ENCODE results near the gene PRKCH. TPM values are rescaled to one million over a fixed set of nuclear protein-coding genes. Genes with fewer than 3 reads are reported as not detected.

PRKCH gene
- total and polyA plus RNA-seq, 2 experiments from 2014 or later, result 7.1 to 11.2 TPM

GRCh38 chr14:61484031-61484430, 162.7 kb downstream of the PRKCH start:
- H3K4me1 ChIP-seq (ENCODE audit: insufficient read depth), result peaks cover 5% of the 10 kb centered on the region
- H3K36me3 ChIP-seq (replicated peaks; ENCODE audit: insufficient read depth, low read depth), result no peaks in the 10 kb centered on the region
- no peaks in the 10 kb centered on the region for H4K20me1 ChIP-seq (ENCODE audit: insufficient read depth, poor library complexity, severe bottlenecking)
- TF ChIP-seq EZH2phosphoT487 (IDR thresholded peaks at IDR 0.05; ENCODE audit: low read depth, severe bottlenecking, unreplicated experiment) (no peak), CTCF (IDR thresholded peaks at IDR 0.05; ENCODE audit: poor library complexity) (no peak), EZH2 (IDR thresholded peaks at IDR 0.05; ENCODE audit: borderline replicate concordance) (no peak)
- no peak overlapping the region for H3K4me2 ChIP-seq
- H3K79me2 ChIP-seq, result no peaks in the 10 kb centered on the region
- H3K27me3 ChIP-seq, result no peaks in the 10 kb centered on the region
- WGBS (ENCODE audit: low lambda C conversion rate, missing lambda C conversion rate), result 90% methylated on average over 9 of the region's 9 CpGs
- H3K9me3 ChIP-seq (ENCODE audit: low read depth), result no peaks in the 10 kb centered on the region
- no peaks in the 10 kb centered on the region for H3K9me2 ChIP-seq (replicated peaks; ENCODE audit: insufficient read depth)
- H3K27ac ChIP-seq, result no peak overlapping the region
- no peak overlapping the region for H2AFZ ChIP-seq
- no peak overlapping the region for H3K4me3 ChIP-seq
- no peak for DNase-seq (ENCODE audit: low spot score)

- TF ChIP-seq EZH2 (IDR thresholded peaks at IDR 0.05; ENCODE audit: borderline replicate concordance) (no peak), EZH2phosphoT487 (IDR thresholded peaks at IDR 0.05; ENCODE audit: low read depth, severe bottlenecking, unreplicated experiment) (no peak), CTCF (IDR thresholded peaks at IDR 0.05; ENCODE audit: poor library complexity) (no peak)
- WGBS (ENCODE audit: low lambda C conversion rate, missing lambda C conversion rate), result 66% methylated on average over 8 of the region's 8 CpGs
- no peaks in the 10 kb centered on the region for H4K20me1 ChIP-seq (ENCODE audit: insufficient read depth, poor library complexity, severe bottlenecking)
- H3K4me3 ChIP-seq, result no peak overlapping the region
- H3K9me3 ChIP-seq (ENCODE audit: low read depth), result no peaks in the 10 kb centered on the region
- no peaks in the 10 kb centered on the region for H3K27me3 ChIP-seq
- H3K79me2 ChIP-seq, result no peaks in the 10 kb centered on the region
- H2AFZ ChIP-seq, result no peak overlapping the region
- peaks cover 5% of the 10 kb centered on the region for H3K4me1 ChIP-seq (ENCODE audit: insufficient read depth)
- H3K36me3 ChIP-seq (replicated peaks; ENCODE audit: insufficient read depth, low read depth), result no peaks in the 10 kb centered on the region
- no peak overlapping the region for H3K4me2 ChIP-seq
- no peak for DNase-seq (ENCODE audit: low spot score)
- no peaks in the 10 kb centered on the region for H3K9me2 ChIP-seq (replicated peaks; ENCODE audit: insufficient read depth)
- H3K27ac ChIP-seq, result no peak overlapping the region
Measured at GRCh38 chr14:61484826-61485584, 163.6 kb downstream of the PRKCH start.

- H3K79me2 ChIP-seq, result no peaks in the 10 kb centered on the region
- TF ChIP-seq CTCF (IDR thresholded peaks at IDR 0.05; ENCODE audit: poor library complexity), result no peak
- TF ChIP-seq EZH2 (IDR thresholded peaks at IDR 0.05; ENCODE audit: borderline replicate concordance), result no peak
- no peak for TF ChIP-seq EZH2phosphoT487 (IDR thresholded peaks at IDR 0.05; ENCODE audit: low read depth, severe bottlenecking, unreplicated experiment)
- no peaks in the 10 kb centered on the region for H3K36me3 ChIP-seq (replicated peaks; ENCODE audit: insufficient read depth, low read depth)
- H3K4me1 ChIP-seq (ENCODE audit: insufficient read depth), result peaks cover 5% of the 10 kb centered on the region
- H3K9me3 ChIP-seq (ENCODE audit: low read depth), result no peaks in the 10 kb centered on the region
- no peak for DNase-seq (ENCODE audit: low spot score)
- H3K4me3 ChIP-seq, result no peak overlapping the region
- no peak overlapping the region for H3K4me2 ChIP-seq
- no peaks in the 10 kb centered on the region for H4K20me1 ChIP-seq (ENCODE audit: insufficient read depth, poor library complexity, severe bottlenecking)
- H3K27ac ChIP-seq, result no peak overlapping the region
- no peak overlapping the region for H2AFZ ChIP-seq
- H3K27me3 ChIP-seq, result no peaks in the 10 kb centered on the region
- H3K9me2 ChIP-seq (replicated peaks; ENCODE audit: insufficient read depth), result no peaks in the 10 kb centered on the region
- 76% methylated on average over 4 of the region's 4 CpGs for WGBS (ENCODE audit: low lambda C conversion rate, missing lambda C conversion rate)
Measured at GRCh38 chr14:61485661-61486060, 164.3 kb downstream of the PRKCH start.

Measured in hepatocyte (in vitro differentiated cells).